Right atrium auricular region (tissue), 2 donors: ENCODE measurements around the gene FAM221B. TPM values are rescaled to one million over a fixed set of nuclear protein-coding genes. Genes with fewer than 3 reads are reported as not detected.

Experiments used
- DNase-seq: peaks from one replicate; pipeline ENCODE4 v3.0.0-alpha.2; 2019; ENCODE audit warnings: low spot score
- H3K27ac ChIP-seq, 2 donors: fragments of 200-600 bp; sonication (generic); 1 replicate in 1 of 2; 2 replicates in 1 of 2; pipeline ENCODE4 v1.5.1; 2016 to 2019
- H3K27me3 ChIP-seq, 2 donors: fragments of 200-600 bp; sonication (generic); one replicate each; pipeline versions ENCODE4 v1.5.1 to v1.6.0; 2017 to 2019
- H3K36me3 ChIP-seq: fragments of 200-600 bp; sonication (generic); one replicate; pipeline ENCODE4 v1.5.1; 2016
- H3K4me1 ChIP-seq, 2 donors: fragments of 200-600 bp; sonication (generic); one replicate each; pipeline versions ENCODE4 v1.5.1 to v1.6.0; 2017 to 2019
- H3K4me3 ChIP-seq, 2 donors: fragments of 200-600 bp; sonication (generic); 1 replicate in 1 of 2; 2 replicates in 1 of 2; pipeline ENCODE4 v1.5.1; 2017 to 2019; ENCODE audit warnings: mild to moderate bottlenecking in 1 of 2, moderate library complexity in 1 of 2
- H3K9me3 ChIP-seq, 2 donors: fragments of 200-600 bp; sonication (generic); one replicate each; pipeline ENCODE4 v1.5.1; 2019
- CTCF ChIP-seq, 2 donors: fragments of 200-600 bp; sonication (generic); IDR thresholded peaks; one replicate each; pipeline ENCODE4 v1.5.1; 2019; ENCODE audit warnings: antibody characterized with exemption in 2 of 2
- total RNA-seq, 2 donors: library from RNA; depleted of rRNA; stranded (reverse); fragments of >200 nt; gene quantifications; one replicate each; pipeline ENCODE4 v1.1.0, GENCODE V29; 2016

Gene FAM221B
- total RNA-seq, 2 donors from 2014 or later, result not detected

- Histone ChIP-seq H3K27ac (peak overlapping the region; percentile 69 to 75), H3K36me3 (no peaks in the 10 kb centered on the region), H3K4me1 (peaks cover 0 to 31% of the 10 kb centered on the region in 2 donors), H3K27me3 (no peaks in the 10 kb centered on the region), H3K4me3 (no peak overlapping the region), H3K9me3 (no peaks in the 10 kb centered on the region)
- DNase-seq, result no peak
- TF ChIP-seq CTCF (IDR thresholded peaks at IDR 0.05), result no peak
Measured at GRCh38 chr9:35771534-35771933, 57.0 kb downstream of the FAM221B start.

DNA sequence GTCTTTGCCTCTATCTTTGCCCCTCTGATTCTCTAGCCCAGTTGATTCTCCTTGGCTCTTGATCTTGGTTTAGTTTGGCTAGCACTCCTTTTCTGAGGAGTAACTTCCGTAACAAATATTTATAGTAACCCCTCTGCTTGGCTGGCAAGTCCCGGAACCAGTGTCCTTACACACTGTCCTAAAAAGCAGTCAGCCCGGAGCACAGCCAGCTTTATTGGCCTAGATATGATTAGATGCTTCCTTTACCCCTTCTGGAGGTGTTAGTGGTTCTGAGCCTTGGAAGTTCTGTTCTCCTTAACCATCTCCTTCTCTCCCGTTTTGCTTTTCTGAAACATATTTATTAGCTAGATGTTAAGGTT is 57.5 kb downstream of the FAM221B start:
- Histone ChIP-seq H3K9me3 (no peaks in the 10 kb centered on the region), H3K27ac (peak overlapping the region; percentile 69 to 75), H3K4me1 (peaks cover 0 to 31% of the 10 kb centered on the region in 2 donors), H3K36me3 (no peaks in the 10 kb centered on the region), H3K27me3 (no peaks in the 10 kb centered on the region), H3K4me3 (no peak overlapping the region)
- no peak for TF ChIP-seq CTCF (IDR thresholded peaks at IDR 0.05)
- DNase-seq, result no peak

- Histone ChIP-seq H3K9me3 (no peaks in the 10 kb centered on the region), H3K36me3 (no peaks in the 10 kb centered on the region), H3K4me1 (peaks cover 0 to 22% of the 10 kb centered on the region in 2 donors), H3K27me3 (no peaks in the 10 kb centered on the region), H3K27ac (no peak overlapping the region), H3K4me3 (no peak overlapping the region)
- no peak for TF ChIP-seq CTCF (IDR thresholded peaks at IDR 0.05)
- DNase-seq, result no peak
Measured at GRCh38 chr9:35769763-35770162, 58.8 kb downstream of the FAM221B start.

DNA sequence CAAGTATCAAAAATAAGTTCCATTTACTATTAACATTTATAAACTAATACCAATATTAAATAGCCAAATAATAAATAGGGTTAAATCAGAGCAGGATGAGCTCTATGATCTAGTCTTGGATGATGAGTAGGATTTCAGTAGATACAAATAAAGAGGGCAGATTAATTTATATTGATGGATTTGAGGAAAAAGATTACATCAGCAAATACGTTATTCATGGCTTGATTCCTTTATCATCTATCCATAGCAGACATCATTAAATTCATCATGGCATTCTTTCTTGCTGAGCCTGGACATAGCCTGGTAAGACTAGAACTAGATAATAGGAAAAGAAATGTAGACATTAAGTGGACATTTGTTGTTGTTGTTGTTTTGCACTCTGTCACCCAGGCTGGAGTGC is 61.1 kb downstream of the FAM221B start:
- H3K4me3 ChIP-seq, result no peak overlapping the region
- H3K4me1 ChIP-seq, result peaks cover 0 to 22% of the 10 kb centered on the region in 2 donors
- no peaks in the 10 kb centered on the region for H3K9me3 ChIP-seq
- no peak for TF ChIP-seq CTCF (IDR thresholded peaks at IDR 0.05)
- H3K27ac ChIP-seq, result no peak overlapping the region
- no peak for DNase-seq
- no peaks in the 10 kb centered on the region for H3K36me3 ChIP-seq
- H3K27me3 ChIP-seq, result no peaks in the 10 kb centered on the region

DNA sequence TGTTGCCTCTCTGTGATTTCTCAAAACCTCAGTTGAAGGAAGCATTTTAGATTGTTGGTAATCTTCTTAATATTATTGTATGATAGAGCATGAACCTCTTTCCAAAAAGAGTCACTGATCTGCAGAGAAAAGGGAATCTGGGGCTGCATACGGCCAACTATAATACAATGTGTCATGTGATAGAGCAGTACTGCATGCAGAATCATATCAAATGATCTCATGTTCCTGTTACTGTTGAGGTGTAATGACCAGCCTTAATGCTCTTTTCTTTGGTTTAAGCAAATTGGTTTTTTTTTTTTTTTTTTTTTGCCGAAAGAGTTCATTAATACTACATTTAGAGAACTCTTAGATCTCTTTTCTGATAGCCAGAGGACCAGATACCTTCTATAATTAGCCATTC is 61.5 kb downstream of the FAM221B start:
- H3K27ac ChIP-seq, result no peak overlapping the region
- H3K27me3 ChIP-seq, result no peaks in the 10 kb centered on the region
- no peaks in the 10 kb centered on the region for H3K9me3 ChIP-seq
- H3K4me3 ChIP-seq, result no peak overlapping the region
- H3K36me3 ChIP-seq, result no peaks in the 10 kb centered on the region
- no peak for DNase-seq
- TF ChIP-seq CTCF (IDR thresholded peaks at IDR 0.05), result no peak
- peaks cover 0 to 18% of the 10 kb centered on the region in 2 donors for H3K4me1 ChIP-seq

Other genes starting within 250 kb of the FAM221B start
- gene TESK1, start 223.5 kb downstream of the FAM221B start, total RNA-seq, result 10 to 100 TPM; 16.5 to 28.0 TPM
- gene CD72, start 210.3 kb downstream of the FAM221B start, total RNA-seq, result 1 to 10 TPM in 1 of 2 donors, under 1 TPM in 1; 0.79 to 1.3 TPM
- gene SIT1, start 177.8 kb downstream of the FAM221B start, total RNA-seq, result under 1 TPM in 1 of 2 donors, not detected in 1; 0.55 TPM
- gene RMRP, start 170.7 kb downstream of the FAM221B start, total RNA-seq, result 100 to 1,000 TPM in 1 of 2 donors, not detected in 1; 431 TPM
- 10 to 100 TPM; 38.5 to 64.3 TPM for gene CCDC107, start 170.4 kb downstream of the FAM221B start, total RNA-seq
- gene ARHGEF39, start 163.5 kb downstream of the FAM221B start, total RNA-seq, result under 1 TPM in 1 of 2 donors, not detected in 1; 0.44 TPM
- gene CA9, start 154.8 kb downstream of the FAM221B start, total RNA-seq, result 1 to 10 TPM; 5.5 to 5.9 TPM
- 100 to 1,000 TPM; 599 to 915 TPM for gene TPM2, start 138.8 kb downstream of the FAM221B start, total RNA-seq
- 100 to 1,000 TPM; 273 to 370 TPM for gene TLN1, start 96.5 kb downstream of the FAM221B start, total RNA-seq
- 10 to 100 TPM; 34.6 to 48.5 TPM for gene CREB3, start 96.1 kb downstream of the FAM221B start, total RNA-seq
- 10 to 100 TPM; 64.1 to 76.3 TPM for gene GBA2, start 79.5 kb downstream of the FAM221B start, total RNA-seq
- 10 to 100 TPM; 21.3 to 25.7 TPM for gene RGP1, start 79.4 kb downstream of the FAM221B start, total RNA-seq
- not detected for gene MSMP, start 74.5 kb downstream of the FAM221B start, total RNA-seq
- 10 to 100 TPM; 17.7 to 27.2 TPM for gene NPR2, start 37.1 kb downstream of the FAM221B start, total RNA-seq
- 1 to 10 TPM; 1.6 to 4.1 TPM for gene SPAG8, start 16.5 kb downstream of the FAM221B start, total RNA-seq
- 10 to 100 TPM; 31.3 to 35.0 TPM for gene HINT2, start 13.7 kb downstream of the FAM221B start, total RNA-seq
- 10 to 100 TPM; 10.3 TPM for gene TMEM8B, start 496 bp upstream of the FAM221B start, total RNA-seq
- not detected for gene OR13J1, start 41.7 kb upstream of the FAM221B start, total RNA-seq
- gene HRCT1, start 77.5 kb upstream of the FAM221B start, total RNA-seq, result 10 to 100 TPM in 1 of 2 donors, 1 to 10 TPM in 1; 4.9 to 12.5 TPM
- 1 to 10 TPM; 3.8 to 6.3 TPM for gene SPAAR, start 80.8 kb upstream of the FAM221B start, total RNA-seq
- not detected for gene OR2S2, start 129.4 kb upstream of the FAM221B start, total RNA-seq
- gene RECK, start 208.2 kb upstream of the FAM221B start, total RNA-seq, result 1 to 10 TPM; 7.6 to 8.9 TPM